ENCODE data around the gene NEK6.

Gene NEK6

GRCh38 chr9:124359426-124359825 lies 101.7 kb downstream of the NEK6 start:
- TF ChIP-seq ZNF565 (CRISPR knock-in tag; conservative IDR thresholded peaks at IDR 0.05; ENCODE audit: low read depth) (no peak), ZC3H10 (CRISPR knock-in tag; IDR thresholded peaks at IDR 0.05) (no peak), ZNF8 (CRISPR knock-in tag; IDR thresholded peaks at IDR 0.05) (no peak), TCF4 (CRISPR knock-in tag; IDR thresholded peaks at IDR 0.05; ENCODE audit: borderline replicate concordance) (no peak), ARNTL (CRISPR knock-in tag; IDR thresholded peaks at IDR 0.05; ENCODE audit: borderline replicate concordance, low read depth) (no peak), GLIS3 (CRISPR knock-in tag; IDR thresholded peaks at IDR 0.05) (no peak), CSRNP3 (CRISPR knock-in tag; IDR thresholded peaks at IDR 0.05) (no peak), CSDC2 (CRISPR knock-in tag; IDR thresholded peaks at IDR 0.05) (no peak), POU6F1 (CRISPR knock-in tag; IDR thresholded peaks at IDR 0.05; ENCODE audit: borderline replicate concordance, low read depth) (no peak), SNAI2 (CRISPR knock-in tag; IDR thresholded peaks at IDR 0.05) (no peak), ISL1 (CRISPR knock-in tag; IDR thresholded peaks at IDR 0.05) (no peak), ZFP3 (CRISPR knock-in tag; IDR thresholded peaks at IDR 0.05) (no peak), ZNF70 (CRISPR knock-in tag; IDR thresholded peaks at IDR 0.05) (no peak), ZFP30 (CRISPR knock-in tag; IDR thresholded peaks at IDR 0.05) (no peak), PATZ1 (CRISPR knock-in tag; IDR thresholded peaks at IDR 0.05; ENCODE audit: borderline replicate concordance) (no peak), TOX (CRISPR knock-in tag; IDR thresholded peaks at IDR 0.05; ENCODE audit: borderline replicate concordance) (no peak)
- no peak for ATAC-seq

GRCh38 chr9:124359855-124360678 lies 102.3 kb downstream of the NEK6 start:
- no peak for TF ChIP-seq POU6F1 (CRISPR knock-in tag; IDR thresholded peaks at IDR 0.05; ENCODE audit: borderline replicate concordance, low read depth)
- no peak for TF ChIP-seq ZNF565 (CRISPR knock-in tag; conservative IDR thresholded peaks at IDR 0.05; ENCODE audit: low read depth)
- no peak for TF ChIP-seq ZFP3 (CRISPR knock-in tag; IDR thresholded peaks at IDR 0.05)
- no peak for TF ChIP-seq OSR1 (CRISPR knock-in tag; IDR thresholded peaks at IDR 0.05)
- no peak for TF ChIP-seq ZNF8 (CRISPR knock-in tag; IDR thresholded peaks at IDR 0.05)
- TF ChIP-seq BACH2 (CRISPR knock-in tag; IDR thresholded peaks at IDR 0.05; ENCODE audit: borderline replicate concordance): no peak
- TF ChIP-seq PATZ1 (CRISPR knock-in tag; IDR thresholded peaks at IDR 0.05; ENCODE audit: borderline replicate concordance): no peak
- TF ChIP-seq ZC3H10 (CRISPR knock-in tag; IDR thresholded peaks at IDR 0.05): no peak
- no peak for TF ChIP-seq SNAI2 (CRISPR knock-in tag; IDR thresholded peaks at IDR 0.05)
- ATAC-seq: no peak

- TF ChIP-seq ISL1 (CRISPR knock-in tag; IDR thresholded peaks at IDR 0.05) (no peak), OSR1 (CRISPR knock-in tag; IDR thresholded peaks at IDR 0.05) (no peak)
- ATAC-seq: no peak
Observed at GRCh38 chr9:124361128-124361527, 103.4 kb downstream of the NEK6 start.

Measured in SK-N-SH treated with all-trans-retinoic acid at 6 μM for 48 hours (cell line).